Muscle of back (tissue), 11 donors: Measurements from ENCODE around the gene EHD3. TPM values are rescaled to one million over a fixed set of nuclear protein-coding genes. Genes with fewer than 3 reads are reported as not detected.

Experiments
- DNase-seq, 3 donors: peaks; one replicate each; pipeline versions ENCODE4 v3.0.0 to v3.0.0-alpha.2; 2013
- polyA plus RNA-seq, 10 donors: library from polyadenylated mRNA; unstranded; fragments of 120-200 nt; gene quantifications; one replicate each; pipeline ENCODE4 v1.2.1, GENCODE V29; 2013; ENCODE audit not compliant: insufficient read length in 10 of 10

EHD3 gene
- polyA plus RNA-seq, 10 donors = 3.1 to 5.0 (median 3.9) TPM

- DNase-seq = no peak
Observed at GRCh38 chr2:31212659-31213600, 21.0 kb upstream of the EHD3 start.

- DNase-seq = no peak
Observed at GRCh38 chr2:31213601-31214443, 20.1 kb upstream of the EHD3 start.

GRCh38 chr2:31214444-31214915, 19.5 kb upstream of the EHD3 start:
- DNase-seq = no peak

- no peak for DNase-seq
Observed at GRCh38 chr2:31216734-31217133, 17.2 kb upstream of the EHD3 start.

- no peak for DNase-seq
Observed at GRCh38 chr2:31217465-31218200, 16.3 kb upstream of the EHD3 start, which contains the start of gene CAPN14. Gene CAPN14, minus strand, starts transcription at chr2:31217515. Its CDS starts 12,068 bp downstream, at chr2:31205447.

DNA sequence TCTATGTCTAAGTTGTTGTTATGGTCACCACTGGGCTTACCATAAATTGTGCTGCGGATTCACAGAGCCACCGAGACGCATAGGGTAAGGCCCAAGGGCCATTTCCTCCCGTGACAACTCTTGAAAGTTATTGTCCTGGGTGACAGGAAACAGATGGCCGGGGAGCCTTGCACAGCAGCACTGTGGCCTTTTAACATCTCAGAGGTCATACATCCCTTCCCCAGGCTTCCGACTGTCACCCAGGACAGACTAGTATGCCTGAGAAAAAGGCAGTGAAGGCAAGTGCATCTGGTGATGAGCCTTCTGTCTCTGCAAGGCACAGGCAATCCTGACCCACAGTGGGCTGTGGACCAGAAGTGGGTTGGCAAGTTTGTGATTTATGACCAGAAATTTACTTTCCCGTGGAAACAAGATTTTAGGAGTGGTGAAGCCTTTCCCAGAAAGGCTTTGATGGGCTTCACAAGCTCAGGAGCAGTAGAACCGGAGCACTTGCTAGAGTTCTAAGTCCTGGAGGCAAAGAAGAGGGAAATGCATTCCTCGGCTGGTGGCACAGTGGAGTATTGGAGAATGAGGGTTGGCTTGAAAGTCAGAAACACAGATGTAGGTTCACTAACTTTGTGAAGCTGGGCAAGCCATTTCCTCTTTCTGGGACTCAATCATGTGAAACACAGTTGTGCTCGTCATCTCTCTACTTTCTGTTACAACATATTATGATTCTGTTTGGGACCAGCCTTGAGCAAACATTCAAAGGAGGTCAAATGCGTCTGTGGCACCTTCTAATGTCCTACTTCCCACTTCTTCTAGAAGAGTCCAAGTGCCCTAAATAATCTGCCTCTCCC, 14.6 kb upstream of the EHD3 start:
- no peak for DNase-seq

- no peak for DNase-seq
Observed at GRCh38 chr2:31221544-31221943, 12.4 kb upstream of the EHD3 start.

GRCh38 chr2:31222071-31222470, 11.9 kb upstream of the EHD3 start:
- no peak for DNase-seq

DNA sequence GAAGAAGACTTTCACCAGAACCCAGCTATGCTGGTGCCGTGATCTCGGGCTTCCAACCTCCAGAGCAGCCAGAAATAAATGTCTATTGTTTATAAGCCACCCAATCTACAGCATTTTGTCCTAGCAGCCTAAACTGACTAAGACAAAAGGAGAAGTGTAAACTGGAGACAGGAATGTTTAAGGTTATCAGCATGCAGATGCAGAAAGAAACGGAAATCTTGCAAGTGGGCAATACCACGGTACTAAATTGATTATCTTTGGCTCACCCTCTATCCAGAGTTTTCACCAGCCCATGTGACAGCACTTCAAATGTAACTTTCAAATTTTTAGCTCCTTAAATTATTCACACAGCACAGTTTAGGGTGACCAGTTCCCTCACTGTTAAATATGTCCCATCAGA, 10.9 kb upstream of the EHD3 start:
- DNase-seq = no peak

GRCh38 chr2:31223749-31224148, 10.2 kb upstream of the EHD3 start:
- DNase-seq = no peak

- DNase-seq = no peak
Observed at GRCh38 chr2:31226266-31226665, 7.7 kb upstream of the EHD3 start.

DNA sequence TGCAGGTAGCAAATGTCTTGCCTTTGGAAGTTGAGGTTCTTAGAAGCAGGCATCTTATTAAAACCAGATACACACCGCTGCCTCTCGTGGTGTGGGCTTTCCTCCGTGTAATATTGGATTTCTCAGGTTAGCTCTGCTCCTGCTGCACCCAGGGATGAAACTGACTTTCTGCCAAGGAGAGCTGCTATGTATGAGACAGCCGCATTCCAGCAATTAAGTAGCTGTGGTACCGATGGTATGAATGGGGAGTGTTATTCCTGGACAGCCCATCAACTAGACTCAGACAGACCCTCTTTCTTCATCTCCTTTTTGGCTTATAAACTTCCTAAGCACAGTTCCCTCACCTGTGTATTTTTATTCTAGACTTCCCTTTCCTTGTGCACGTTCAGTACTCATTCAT, 6.8 kb upstream of the EHD3 start:
- no peak for DNase-seq

DNA sequence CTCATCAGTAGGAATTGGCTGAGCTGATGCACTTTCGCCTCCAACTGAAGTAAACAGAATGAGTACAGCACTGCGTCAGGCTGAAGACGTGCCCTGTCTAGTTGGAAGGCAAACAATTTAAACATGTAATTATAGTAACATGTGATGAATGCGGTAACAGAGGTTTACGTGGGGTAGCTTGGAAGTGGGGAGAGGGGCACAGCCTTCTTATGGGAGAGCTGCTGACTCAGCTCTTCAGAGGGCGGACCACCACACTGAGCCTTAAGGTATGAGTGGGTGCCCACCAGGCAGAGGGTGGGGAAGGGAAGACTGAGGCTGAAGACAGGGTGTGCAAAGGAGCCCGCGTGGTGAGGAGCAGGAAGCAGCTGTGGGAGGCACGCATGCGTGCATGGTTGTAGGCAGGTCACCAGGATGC, 6.2 kb upstream of the EHD3 start:
- no peak for DNase-seq

GRCh38 chr2:31228717-31229116, 5.2 kb upstream of the EHD3 start:
- no peak for DNase-seq

DNA sequence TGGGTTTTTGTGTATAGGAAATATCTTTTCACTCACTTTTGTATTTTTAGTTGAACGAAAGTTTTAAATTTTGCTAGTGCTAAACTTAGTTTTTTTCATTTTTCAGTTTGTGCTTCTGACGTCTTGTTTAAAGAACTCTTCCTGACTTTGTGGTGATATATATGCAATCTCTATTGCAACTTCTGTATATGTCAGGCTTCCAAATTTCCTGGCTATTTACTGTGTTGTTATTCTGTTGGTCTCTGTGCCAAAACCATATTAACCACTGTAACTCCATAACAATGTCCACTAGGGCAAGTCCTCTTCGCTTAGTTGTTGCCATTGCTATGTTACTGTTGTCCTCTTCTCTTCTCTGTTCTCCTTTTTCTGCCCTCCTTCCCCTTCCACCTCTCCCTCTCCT, 3.2 kb upstream of the EHD3 start:
- no peak for DNase-seq

- DNase-seq = no peak
Observed at GRCh38 chr2:31231571-31232302, 2.2 kb upstream of the EHD3 start.

DNA sequence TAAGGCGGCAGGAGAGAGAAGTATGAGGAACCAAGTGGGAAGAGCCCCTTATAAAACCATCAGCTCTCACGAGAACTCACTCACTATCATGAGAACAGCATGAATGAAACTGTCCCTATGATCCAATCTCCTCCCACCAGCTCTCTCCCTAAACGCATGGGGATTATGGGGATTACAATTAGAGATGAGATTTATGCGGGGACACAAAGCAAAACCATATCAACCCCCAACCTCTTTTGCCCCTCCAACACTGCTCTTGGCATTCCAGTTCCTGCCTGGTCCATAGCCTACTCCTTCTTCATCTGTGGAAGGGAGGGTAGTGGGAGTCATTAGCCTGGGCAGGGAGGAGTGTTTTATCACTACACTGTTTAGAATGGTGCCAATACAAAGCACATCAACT, 1.4 kb upstream of the EHD3 start:
- DNase-seq = no peak

- no peak for DNase-seq
Observed at GRCh38 chr2:31233231-31233630, 721 bp upstream of the EHD3 start.

DNA sequence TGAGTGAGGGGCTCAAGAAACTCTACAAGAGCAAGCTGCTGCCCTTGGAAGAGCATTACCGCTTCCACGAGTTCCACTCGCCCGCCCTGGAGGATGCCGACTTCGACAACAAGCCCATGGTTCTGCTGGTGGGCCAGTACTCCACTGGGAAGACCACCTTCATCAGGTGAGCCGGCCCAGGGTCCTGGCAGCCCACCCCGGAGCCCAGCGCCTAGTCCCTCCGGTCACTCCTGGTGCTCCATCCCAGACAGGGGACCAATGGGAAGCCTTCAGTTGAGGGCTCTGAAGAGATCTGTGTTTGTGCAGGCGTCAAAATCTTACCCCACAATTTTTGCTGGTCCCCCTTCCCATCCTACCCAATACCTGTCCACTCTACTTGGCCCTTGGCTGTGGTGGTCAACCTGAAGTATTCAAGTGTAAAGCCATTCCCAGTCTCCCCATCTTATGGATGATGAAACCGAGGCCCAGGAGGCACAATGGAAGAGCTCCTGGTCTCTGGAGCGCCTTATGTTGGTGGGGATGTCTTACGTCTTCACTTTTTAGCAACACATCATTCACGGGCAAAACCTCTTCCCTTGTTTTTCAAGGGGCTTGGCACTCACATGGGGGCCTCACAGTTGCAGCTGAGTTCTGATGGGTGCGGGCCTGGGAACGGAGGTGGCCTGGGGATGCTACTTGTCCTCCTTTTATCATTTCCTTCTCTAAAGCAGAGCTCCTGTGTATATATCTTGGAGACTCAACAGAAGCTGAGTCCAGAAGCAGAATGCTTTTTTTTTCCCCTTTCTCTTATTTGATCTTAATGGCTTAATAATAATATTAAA, 941 bp downstream of the EHD3 start:
- DNase-seq = no peak
